H9 (cell line): ENCODE measurements around the gene TM4SF5. TPM values are rescaled to one million over a fixed set of nuclear protein-coding genes. Genes with fewer than 3 reads are reported as not detected.

Experiments
- DNase-seq: peaks from one replicate; pipeline ENCODE4 v3.0.0-alpha.2; 2017
- H2AFZ ChIP-seq: one replicate; pipeline ENCODE4 v1.6.1; 2013; ENCODE audit warnings: mild to moderate bottlenecking, low read length, control low read depth, moderate library complexity
- H2AK5ac ChIP-seq: 2 replicates; pipeline ENCODE4 v1.6.1; 2013; ENCODE audit warnings: low read length, control low read depth, mixed read lengths; ENCODE audit not compliant: insufficient read length
- H2BK120ac ChIP-seq: one replicate; pipeline ENCODE4 v1.6.1; 2013; ENCODE audit warnings: low read depth, mild to moderate bottlenecking, low read length, control low read depth, inconsistent platforms; ENCODE audit not compliant: poor library complexity, severe bottlenecking
- H2BK12ac ChIP-seq: 2 replicates; pipeline ENCODE4 v1.6.1; 2013; ENCODE audit warnings: low read length, control low read depth, mixed read lengths, low read depth; ENCODE audit not compliant: insufficient read length
- H2BK15ac ChIP-seq: 2 replicates; pipeline ENCODE4 v1.6.1; 2013; ENCODE audit warnings: low read depth, low read length, control low read depth
- H2BK20ac ChIP-seq: one replicate; pipeline ENCODE4 v1.6.1; 2013; ENCODE audit warnings: low read depth, mild to moderate bottlenecking, low read length, control low read depth, inconsistent platforms; ENCODE audit not compliant: poor library complexity, severe bottlenecking
- H2BK5ac ChIP-seq: 2 replicates; pipeline ENCODE4 v1.6.1; 2013; ENCODE audit warnings: low read length, control low read depth, mixed read lengths; ENCODE audit not compliant: insufficient read length
- H3K14ac ChIP-seq: 2 replicates; pipeline ENCODE4 v1.6.1; 2013; ENCODE audit warnings: low read length, control low read depth; ENCODE audit not compliant: insufficient read depth
- H3K18ac ChIP-seq: 2 replicates; pipeline ENCODE4 v1.6.1; 2013; ENCODE audit warnings: low read depth, mild to moderate bottlenecking, mixed read lengths, low read length, control low read depth; ENCODE audit not compliant: insufficient read length
- H3K23ac ChIP-seq: 2 replicates; pipeline ENCODE4 v1.6.1; 2013; ENCODE audit warnings: low read length, control low read depth, mixed read lengths, low read depth; ENCODE audit not compliant: insufficient read length
- H3K23me2 ChIP-seq: 2 replicates; pipeline ENCODE4 v1.6.1; 2013; ENCODE audit warnings: low read depth, mild to moderate bottlenecking, mixed read lengths, low read length, control low read depth; ENCODE audit not compliant: insufficient read length, poor library complexity, severe bottlenecking
- H3K27ac ChIP-seq: 2 replicates; pipeline ENCODE4 v1.5.1; 2013; ENCODE audit warnings: low read length, control low read depth, mixed read lengths, low read depth; ENCODE audit not compliant: insufficient read length
- H3K27me3 ChIP-seq: 2 replicates; pipeline ENCODE4 v1.6.1; 2013; ENCODE audit warnings: low read length, control low read depth, inconsistent platforms; ENCODE audit not compliant: insufficient read depth
- H3K4ac ChIP-seq: 2 replicates; pipeline ENCODE4 v1.6.1; 2013; ENCODE audit warnings: low read depth, mild to moderate bottlenecking, control low read depth, inconsistent platforms, low read length, moderate library complexity
- H3K4me1 ChIP-seq: 2 replicates; pipeline ENCODE4 v1.6.1; 2013; ENCODE audit warnings: low read length, control low read depth, inconsistent platforms; ENCODE audit not compliant: insufficient read depth
- H3K4me2 ChIP-seq: 2 replicates; pipeline ENCODE4 v1.6.1; 2013; ENCODE audit warnings: low read length, control low read depth, mixed read lengths; ENCODE audit not compliant: insufficient read length, insufficient read depth
- H3K56ac ChIP-seq: 2 replicates; pipeline ENCODE4 v1.6.1; 2013; ENCODE audit warnings: low read depth, mild to moderate bottlenecking, mixed read lengths, low read length, control low read depth; ENCODE audit not compliant: insufficient read length
- H3K79me1 ChIP-seq: 2 replicates; pipeline ENCODE4 v1.6.1; 2013; ENCODE audit warnings: low read depth, mild to moderate bottlenecking, moderate library complexity, low read length, control low read depth, inconsistent platforms; ENCODE audit not compliant: insufficient read depth, poor library complexity, severe bottlenecking
- H3K79me2 ChIP-seq: 2 replicates; pipeline ENCODE4 v1.6.1; 2013; ENCODE audit warnings: low read length, control low read depth, inconsistent platforms; ENCODE audit not compliant: insufficient read depth
- H3K9ac ChIP-seq: 2 replicates; pipeline ENCODE4 v1.6.1; 2013; ENCODE audit warnings: low read length, control low read depth, mixed read lengths; ENCODE audit not compliant: insufficient read length; ENCODE audit errors: extremely low read depth
- H3K9me3 ChIP-seq: one replicate; pipeline ENCODE4 v1.6.1; 2013; ENCODE audit warnings: low read depth, low read length, inconsistent platforms; ENCODE audit not compliant: control insufficient read depth
- H3T11ph ChIP-seq: one replicate; pipeline ENCODE4 v1.6.1; 2013; ENCODE audit warnings: mild to moderate bottlenecking, low read length, control low read depth, inconsistent platforms
- H4K20me1 ChIP-seq: one replicate; pipeline ENCODE4 v1.6.1; 2013; ENCODE audit not compliant: control insufficient read depth, insufficient read length, insufficient read depth
- H4K5ac ChIP-seq: 2 replicates; pipeline ENCODE4 v1.6.1; 2013; ENCODE audit warnings: low read depth, mild to moderate bottlenecking, mixed read lengths, low read length, control low read depth; ENCODE audit not compliant: insufficient read length
- H4K8ac ChIP-seq: replicated peaks from 2 replicates; pipeline ENCODE4 v1.6.1; 2013; ENCODE audit warnings: low read length, control low read depth, mixed read lengths, low read depth; ENCODE audit not compliant: insufficient read length
- H4K91ac ChIP-seq: 2 replicates; pipeline ENCODE4 v1.6.1; 2013; ENCODE audit warnings: low read depth, mild to moderate bottlenecking, moderate library complexity, mixed read lengths, low read length, control low read depth; ENCODE audit not compliant: insufficient read length
- H3K27ac Mint-ChIP-seq, 3 experiments: 2 replicates in 2 of 3; 3 replicates in 1 of 3; pipeline ENCODE4 v1.8.0; 2020 to 2021; ENCODE audit warnings: mixed read lengths in 3 of 3, mild to moderate bottlenecking in 1 of 3, moderate library complexity in 1 of 3
- H3K27me3 Mint-ChIP-seq: 2 replicates; pipeline ENCODE4 v1.8.0; 2021; ENCODE audit warnings: low read depth, mild to moderate bottlenecking, moderate library complexity, mixed read lengths
- H3K36me3 Mint-ChIP-seq, 3 experiments: 2 replicates in 2 of 3; 3 replicates in 1 of 3; pipeline ENCODE4 v1.8.0; 2020 to 2021; ENCODE audit warnings: low read depth in 3 of 3, mixed read lengths in 3 of 3; ENCODE audit not compliant: insufficient read depth in 1 of 3
- H3K4me1 Mint-ChIP-seq, 2 experiments: 2 replicates each; pipeline ENCODE4 v1.8.0; 2020; ENCODE audit warnings: mixed read lengths in 2 of 2
- H3K4me3 Mint-ChIP-seq, 2 experiments: 2 replicates in 1 of 2; 3 replicates in 1 of 2; pipeline ENCODE4 v1.8.0; 2020 to 2021; ENCODE audit warnings: mild to moderate bottlenecking in 2 of 2, mixed read lengths in 2 of 2, moderate library complexity in 1 of 2
- H3K9me3 Mint-ChIP-seq, 2 experiments: 2 replicates in 1 of 2; 3 replicates in 1 of 2; pipeline ENCODE4 v1.8.0; 2020; ENCODE audit warnings: mild to moderate bottlenecking in 2 of 2, mixed read lengths in 2 of 2, moderate library complexity in 1 of 2
- CTCF ChIP-seq: fragments of 200-600 bp; sonication (generic); conservative IDR thresholded peaks from 3 replicates; pipeline ENCODE4 v1.8.0; 2021; ENCODE audit warnings: antibody characterized with exemption, mild to moderate bottlenecking
- WGBS: extraction: QIAGEN DNeasy Blood & Tissue Kit; methylation state at CpG from one replicate; pipeline ENCODE4 v1.1.7; 2013; ENCODE audit warnings: missing lambda C conversion rate, low lambda C conversion rate, mixed read lengths; ENCODE audit not compliant: insufficient read length; ENCODE audit errors: extremely low coverage; 5-methylcytosine and 5-hydroxymethylcytosine counted together
- total RNA-seq: library from RNA; stranded (reverse); gene quantifications from 2 replicates; pipeline ENCODE4 v1.2.1, GENCODE V29; 2021

Gene TM4SF5
- total RNA-seq, 1 experiment from 2014 or later, result not detected

DNA sequence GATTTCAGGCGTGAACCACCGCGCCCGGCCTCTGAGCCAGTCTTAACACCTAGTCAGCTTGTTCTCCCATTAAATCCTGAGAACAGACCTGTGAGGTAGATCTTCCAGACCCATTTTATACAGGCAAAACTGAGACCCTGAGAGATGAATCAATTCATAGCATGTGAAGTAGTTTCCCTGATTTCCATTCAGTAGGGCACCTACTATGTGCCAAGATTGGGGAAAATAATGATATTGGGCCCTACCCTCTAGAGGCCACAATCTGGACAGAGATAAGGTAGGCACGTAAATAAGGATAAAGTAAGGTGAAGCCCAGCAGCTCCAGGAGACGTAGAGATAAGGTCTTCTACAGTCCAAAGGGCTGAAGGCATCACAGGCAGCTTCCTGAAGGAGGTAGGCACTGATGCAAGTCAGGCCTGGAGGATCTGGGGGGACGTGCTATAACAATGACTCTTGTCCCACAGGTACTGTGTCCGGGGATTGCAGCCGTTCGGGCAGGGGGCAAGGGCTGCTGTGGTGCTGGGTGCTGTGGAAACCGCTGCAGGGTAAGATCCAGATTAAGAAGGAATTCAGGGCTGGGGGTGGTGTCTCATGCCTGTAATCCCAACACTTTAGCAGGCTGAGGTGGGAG, 8.8 kb downstream of the TM4SF5 start:
- no peak for TF ChIP-seq CTCF
- H3K4ac ChIP-seq, result no peak overlapping the region
- H3K9me3 ChIP-seq, result no peaks in the 10 kb centered on the region
- H4K8ac ChIP-seq, result no peak overlapping the region
- no peak overlapping the region for H2BK15ac ChIP-seq
- H3K14ac ChIP-seq, result no peak overlapping the region
- H3K36me3 Mint-ChIP-seq, result no peaks in the 10 kb centered on the region
- no peak overlapping the region for H3K18ac ChIP-seq
- no peak overlapping the region for H3K9ac ChIP-seq
- H3K4me1 Mint-ChIP-seq, result peaks cover 2 to 3% of the 10 kb centered on the region in 2 experiments; a peak in 1 of 4 replicates
- H3K4me3 Mint-ChIP-seq, result no peak overlapping the region
- no peaks in the 10 kb centered on the region for H3K79me2 ChIP-seq
- no peak overlapping the region for H3K27ac ChIP-seq
- no peaks in the 10 kb centered on the region for H3K79me1 ChIP-seq
- H3K9me3 Mint-ChIP-seq, result no peaks in the 10 kb centered on the region
- no peak overlapping the region for H2BK20ac ChIP-seq
- no peak overlapping the region for H3K27ac Mint-ChIP-seq
- H3K4me2 ChIP-seq, result no peak overlapping the region
- H4K91ac ChIP-seq, result no peak overlapping the region
- H3K56ac ChIP-seq, result no peak overlapping the region
- no peak overlapping the region for H3T11ph ChIP-seq
- no peak overlapping the region for H2BK5ac ChIP-seq
- H2BK120ac ChIP-seq, result no peak overlapping the region
- no peak overlapping the region for H2AK5ac ChIP-seq
- no peak overlapping the region for H2BK12ac ChIP-seq
- H2AFZ ChIP-seq, result no peak overlapping the region
- no CpG with 5 or more reads among the region's 11 CpGs for WGBS
- no peak overlapping the region for H3K23ac ChIP-seq
- H3K27me3 ChIP-seq, result peaks cover 14% of the 10 kb centered on the region; the same call in 1 of the 2 replicates
- no peaks in the 10 kb centered on the region for H3K4me1 ChIP-seq
- H3K27me3 Mint-ChIP-seq, result peaks cover 64% of the 10 kb centered on the region
- H3K23me2 ChIP-seq, result no peaks in the 10 kb centered on the region
- DNase-seq, result no peak
- peaks cover under 1% of the 10 kb centered on the region for H4K20me1 ChIP-seq
- H4K5ac ChIP-seq, result no peak overlapping the region
